HepG2 (cell line): ENCODE results near the gene SCN2A. TPM values are rescaled to one million over a fixed set of nuclear protein-coding genes. Genes with fewer than 3 reads are reported as not detected.

Experiments
- ATAC-seq: fragments of 200-7000 bp; cut with Tn5 transposase; 3 replicates; pipeline ENCODE4 v1.9.1; 2020; ENCODE audit warnings: mild to moderate bottlenecking, moderate library complexity
- BruUV-seq: library from RNA; stranded (reverse); fragments of 400-500 nt; replicated peaks from 2 replicates; lab custom pipeline; 2021; lab: Mats Ljungman, UMichigan
- CTCF ChIA-PET: fragments of 300-600 bp; formaldehyde crosslinking; extraction: SDS; loops from one replicate; lab custom pipeline; 2021; ENCODE audit warnings: low total read pairs, inconsistent platforms, low intra/inter-chr PET ratio; lab: Yijun Ruan, JAX
- POLR2A ChIA-PET: fragments of 350-600 bp; sonication (Branson Sonifier 250); formaldehyde crosslinking; loops from one replicate; lab custom pipeline; 2020; ENCODE audit warnings: antibody characterized with exemption, inconsistent platforms; lab: Yijun Ruan, JAX
- DNase-seq: peaks from one replicate; pipeline ENCODE4 v3.0.0-alpha.2; 2015; ENCODE audit warnings: low spot score
- FAIRE-seq: peaks from 3 replicates; lab custom pipeline; 2011; peaks lifted over from hg19 to GRCh38; lab: Jason Lieb, UNC
- H2AFZ ChIP-seq: one replicate; pipeline ENCODE4 v1.6.1; 2011; ENCODE audit warnings: low read length, inconsistent platforms
- H3K27ac ChIP-seq: fragments of 300-600 bp; 3 replicates; pipeline ENCODE4 v1.8.0; 2011; ENCODE audit warnings: mixed run types, mild to moderate bottlenecking, mixed read lengths, low read length, inconsistent platforms; ENCODE audit not compliant: insufficient read depth; ENCODE audit errors: extremely low read length
- H3K27me3 ChIP-seq, 2 experiments: fragments of 200-600 bp in 1 of 2; 2 replicates in 1 of 2; 3 replicates in 1 of 2; pipeline versions ENCODE4 v1.6.0 to v1.8.0; 2011; ENCODE audit warnings: low read length in 2 of 2, mild to moderate bottlenecking in 2 of 2, moderate library complexity in 2 of 2, inconsistent platforms in 1 of 2; ENCODE audit not compliant: insufficient read depth in 2 of 2, control insufficient read depth in 1 of 2
- H3K36me3 ChIP-seq, 2 experiments: fragments of 200-600 bp in 1 of 2; replicated peaks in 1 of 2; 2 replicates in 1 of 2; 3 replicates in 1 of 2; pipeline versions ENCODE4 v1.5.1 to v1.8.0; 2011; ENCODE audit warnings: low read length in 2 of 2, inconsistent platforms in 1 of 2; ENCODE audit not compliant: insufficient read depth in 2 of 2, control insufficient read depth in 1 of 2
- H3K4me1 ChIP-seq: 2 replicates; pipeline ENCODE4 v1.5.1; 2012; ENCODE audit warnings: low read length, inconsistent platforms; ENCODE audit not compliant: insufficient read depth
- H3K4me2 ChIP-seq: 2 replicates; pipeline ENCODE4 v1.6.0; 2011; ENCODE audit warnings: low read depth, low read length, inconsistent platforms
- H3K4me3 ChIP-seq, 3 experiments: fragments of 200-600 bp in 1 of 3; sonication (generic), shearing (Covaris generic) in 1 of 3; replicated peaks in 1 of 3; 2 replicates each; pipeline ENCODE4 v1.5.1; 2011 to 2016; ENCODE audit warnings: low read length in 3 of 3, inconsistent platforms in 2 of 3, low read depth in 2 of 3, mild to moderate bottlenecking in 2 of 3, control low read depth in 1 of 3, mixed read lengths in 1 of 3; ENCODE audit not compliant: insufficient read depth in 1 of 3
- H3K79me2 ChIP-seq: one replicate; pipeline ENCODE4 v1.6.1; 2011; ENCODE audit warnings: low read length, inconsistent platforms; ENCODE audit not compliant: insufficient read depth
- H3K9ac ChIP-seq: 2 replicates; pipeline ENCODE4 v1.6.0; 2011; ENCODE audit warnings: mild to moderate bottlenecking, low read depth, low read length, inconsistent platforms; ENCODE audit not compliant: insufficient read depth
- H3K9me3 ChIP-seq: 2 replicates; pipeline ENCODE4 v1.5.1; 2012; ENCODE audit warnings: mild to moderate bottlenecking, low read length
- H4K20me1 ChIP-seq: 2 replicates; pipeline ENCODE4 v1.6.0; 2011; ENCODE audit warnings: inconsistent platforms, mild to moderate bottlenecking, low read length, moderate library complexity; ENCODE audit not compliant: insufficient read depth
- CENPT ChIP-seq: sonication (generic); formaldehyde crosslinking; IDR thresholded peaks from 2 replicates; pipeline ENCODE4 v1.8.0; 2022; ENCODE audit warnings: low read depth, mild to moderate bottlenecking, moderate library complexity, missing genetic modification reagents
- CREB3 ChIP-seq: sonication (generic); formaldehyde crosslinking; IDR thresholded peaks from 2 replicates; pipeline ENCODE4 v1.5.0; 2020; ENCODE audit warnings: missing genetic modification reagents
- CSRNP2 ChIP-seq: sonication (generic); formaldehyde crosslinking; conservative IDR thresholded peaks from 2 replicates; pipeline ENCODE4 v1.8.0; 2022; ENCODE audit warnings: low read depth, missing genetic modification reagents
- EP300 ChIP-seq, 3 experiments: sonication (generic) in 1 of 3; formaldehyde crosslinking in 1 of 3; IDR thresholded peaks; 2 replicates each; pipeline versions ENCODE4 v1.5.1 to v1.6.1; 2011 to 2020; ENCODE audit warnings: low read depth in 2 of 3, low read length in 2 of 3, borderline replicate concordance in 1 of 3, improper control_type of control experiment in 1 of 3, mild to moderate bottlenecking in 1 of 3, missing genetic modification reagents in 1 of 3, moderate library complexity in 1 of 3
- HMG20A ChIP-seq: IDR thresholded peaks from 2 replicates; pipeline ENCODE4 v1.6.1; 2016; ENCODE audit warnings: borderline replicate concordance
- JUND ChIP-seq: sonication (generic); formaldehyde crosslinking; IDR thresholded peaks from 2 replicates; pipeline ENCODE4 v1.8.0; 2022; ENCODE audit warnings: mild to moderate bottlenecking, missing genetic modification reagents
- KDM4B ChIP-seq: sonication (generic); formaldehyde crosslinking; IDR thresholded peaks from 2 replicates; pipeline ENCODE4 v1.4.0; 2020; ENCODE audit warnings: missing genetic modification reagents
- KDM6A ChIP-seq: IDR thresholded peaks from 2 replicates; pipeline ENCODE4 v1.6.1; 2016; ENCODE audit warnings: low read depth
- MAFK ChIP-seq, 2 experiments: IDR thresholded peaks in 1 of 2; conservative IDR thresholded peaks in 1 of 2; 2 replicates each; pipeline ENCODE4 v1.6.1; 2011; ENCODE audit warnings: improper control_type of control experiment in 2 of 2, low read length in 2 of 2
- NR2F2 ChIP-seq: IDR thresholded peaks from 2 replicates; pipeline ENCODE4 v1.6.1; 2012; ENCODE audit warnings: low read depth, inconsistent platforms, borderline replicate concordance
- PCBP2 ChIP-seq: fragments of 200-400 bp; formaldehyde crosslinking; optimal IDR thresholded peaks from 2 replicates; pipeline ENCODE3; 2018; ENCODE audit warnings: low read length, low read depth; ENCODE audit not compliant: poor library complexity, severe bottlenecking
- TGIF2 ChIP-seq: IDR thresholded peaks from 2 replicates; pipeline ENCODE4 v1.6.1; 2016; ENCODE audit warnings: control low read depth, missing compliant biosample characterization
- THAP11 ChIP-seq: IDR thresholded peaks from 2 replicates; pipeline ENCODE4 v1.6.1; 2016; ENCODE audit warnings: missing biosample characterization, missing genetic modification reagents
- USF2 ChIP-seq, 2 experiments: sonication (generic) in 1 of 2; formaldehyde crosslinking in 1 of 2; IDR thresholded peaks; 2 replicates each; pipeline versions ENCODE4 v1.5.1 to v1.6.1; 2011 to 2020; ENCODE audit warnings: borderline replicate concordance in 1 of 2, low read depth in 1 of 2, low read length in 1 of 2, mild to moderate bottlenecking in 1 of 2, missing genetic modification reagents in 1 of 2, moderate library complexity in 1 of 2
- XBP1 ChIP-seq: sonication (generic); formaldehyde crosslinking; IDR thresholded peaks from 2 replicates; pipeline ENCODE4 v1.5.0; 2020; ENCODE audit warnings: missing genetic modification reagents
- ZBTB26 ChIP-seq: IDR thresholded peaks from 2 replicates; pipeline ENCODE4 v1.6.1; 2016; ENCODE audit warnings: missing compliant biosample characterization, missing genetic modification reagents, borderline replicate concordance
- ZNF20 ChIP-seq: sonication (generic); formaldehyde crosslinking; IDR thresholded peaks from 2 replicates; pipeline ENCODE4 v1.4.0; 2020; ENCODE audit warnings: mild to moderate bottlenecking, moderate library complexity, missing genetic modification reagents
- ZNF207 ChIP-seq: fragments of 450-650 bp; IDR thresholded peaks from 2 replicates; pipeline ENCODE4 v1.6.1; 2016; ENCODE audit warnings: antibody characterized with exemption, borderline replicate concordance
- in situ Hi-C: cut with HindIII; loops from 2 replicates; pipeline ENCODE4 v1.10.0; 2017; ENCODE audit warnings: low pct_unique_long_range_greater_than_20kb; ENCODE audit not compliant: extremely low pct_ligation_motif_present
- intact Hi-C: fragments of 100-400 bp; cut with micrococcal nuclease; formaldehyde crosslinking; loops from one replicate; pipeline ENCODE4 v1.10.0; 2022; ENCODE audit not compliant: unreplicated experiment
- polyA plus RNA-seq, 8 experiments: library from polyadenylated mRNA; depleted of rRNA in 3 of 8; stranded (reverse) in 7 of 8; unstranded in 1 of 8; fragments of >200 nt; fragmentation: Illumina TruSeq in 4 of 8; extraction: Trizol in 4 of 8; gene quantifications; 2 replicates each; pipeline versions ENCODE4 v1.2.1 to v1.2.3, GENCODE V29; 2011 to 2016; ENCODE audit warnings: low read depth in 4 of 8, missing spikeins in 1 of 8, mixed read lengths in 1 of 8; ENCODE audit not compliant: insufficient read depth in 1 of 8
- total RNA-seq, 5 experiments: library from RNA; depleted of rRNA; stranded (reverse); fragments of >200 nt; fragmentation: Illumina TruSeq; extraction: Trizol; gene quantifications; 2 replicates each; pipeline ENCODE4 v1.2.3, GENCODE V29; 2016; ENCODE audit warnings: low read depth in 1 of 5

Gene SCN2A
- total and polyA plus RNA-seq, 2 of the 13 experiments (the other 11 are each of a cell fraction or from before 2014, with no cell fraction given): 0.20 to 0.30 TPM

- no peak for TF ChIP-seq CSRNP2
- no peak for TF ChIP-seq NR2F2
- no peak for TF ChIP-seq CREB3 (CRISPR knock-in tag)
- TF ChIP-seq EP300 (IDR thresholded peaks at IDR 0.05; ENCODE audit: low read depth in 2 of 2, low read length in 2 of 2): no peak
- TF ChIP-seq EP300 (CRISPR knock-in tag; IDR thresholded peaks at IDR 0.05; ENCODE audit: borderline replicate concordance): no peak
- TF ChIP-seq, all 625 proteins: peak for 0
Observed at GRCh38 chr2:165382362-165382761, 143.1 kb downstream of the SCN2A start (continued).

GRCh38 chr2:165390875-165391274 is 151.7 kb downstream of the SCN2A start:
- intact Hi-C loops: no loop called here
- CTCF ChIA-PET: no interaction called here
- Histone ChIP-seq H3K27me3 (no peaks in the 10 kb centered on the region), H2AFZ (no peak overlapping the region), H3K4me1 (no peaks in the 10 kb centered on the region), H3K36me3 (no peaks in the 10 kb centered on the region), H3K4me2 (no peak overlapping the region), H4K20me1 (no peaks in the 10 kb centered on the region), H3K27ac (no peak overlapping the region), H3K79me2 (no peaks in the 10 kb centered on the region), H3K9me3 (no peaks in the 10 kb centered on the region), H3K9ac (no peak overlapping the region), H3K4me3 (no peak overlapping the region)
- no peak for DNase-seq
- no peak for ATAC-seq
- no TSS peak for BruUV-seq
- no peak for FAIRE-seq
- POLR2A ChIA-PET: no interaction called here
- in situ Hi-C loops: no loop called here
- TF ChIP-seq XBP1 (CRISPR knock-in tag) (no peak), ZNF20 (no peak), HMG20A (CRISPR knock-in tag) (no peak), CENPT (CRISPR knock-in tag) (no peak), ZNF207 (no peak), USF2 (IDR thresholded peaks at IDR 0.05; ENCODE audit: low read depth, low read length) (no peak), USF2 (CRISPR knock-in tag; IDR thresholded peaks at IDR 0.05; ENCODE audit: borderline replicate concordance) (no peak), THAP11 (CRISPR knock-in tag) (no peak), JUND (CRISPR knock-in tag) (no peak), MAFK (conservative IDR thresholded peaks at IDR 0.05 in 1 of 2, IDR thresholded peaks at IDR 0.05 in 1 of 2; ENCODE audit: low read length in 2 of 2) (no peak), TGIF2 (no peak), ZBTB26 (CRISPR knock-in tag) (no peak), PCBP2 (no peak), KDM6A (CRISPR knock-in tag) (no peak), KDM4B (CRISPR knock-in tag) (no peak)
